ENCODE measurements around the gene ZFAND3. TPM values are rescaled to one million over a fixed set of nuclear protein-coding genes. Genes with fewer than 3 reads are reported as not detected.
"Not testable (repeated sequence)": the region's sequence is repeated elsewhere in the genome, so short reads cannot be mapped to it uniquely, and the experiment has no call there.

Gene ZFAND3
- total RNA-seq, 4 donors from 2014 or later, result 45.0 to 55.2 (median 49.5) TPM

DNA sequence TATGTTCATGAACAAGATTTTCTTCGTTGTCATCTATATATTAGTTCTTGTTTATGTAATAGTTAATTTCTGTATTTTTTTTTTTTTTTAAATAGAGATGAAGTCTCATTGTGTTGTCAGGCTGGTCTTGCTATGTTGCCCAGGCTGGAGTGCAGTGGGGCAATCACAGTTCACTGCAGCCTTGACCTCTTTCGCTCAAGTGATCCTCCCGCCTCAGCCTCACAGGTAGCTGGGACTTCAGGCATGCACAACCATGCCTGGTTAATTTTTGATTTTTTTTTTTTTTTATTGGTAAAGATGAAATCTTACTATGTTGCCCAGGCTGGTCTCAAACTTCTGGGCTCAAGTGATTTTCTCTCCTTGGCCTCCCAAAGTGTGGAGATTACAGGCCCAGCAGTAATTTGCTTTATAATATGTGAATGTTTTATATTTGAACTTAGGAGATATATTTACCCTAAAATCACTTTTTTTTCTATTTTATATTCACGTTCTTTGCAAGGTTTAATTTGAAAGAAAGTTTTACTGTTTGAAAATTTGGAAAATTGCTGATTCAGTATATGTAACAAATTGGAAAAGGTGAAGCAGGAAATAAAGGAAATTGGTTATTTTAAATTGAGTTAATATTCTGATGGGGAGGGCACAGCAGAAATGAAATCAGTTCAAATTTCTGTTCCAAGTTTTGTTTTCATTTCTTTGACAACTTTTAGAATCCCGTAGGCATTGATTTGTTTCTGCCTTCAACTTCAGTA, 56.2 kb downstream of the ZFAND3 start:
- ATAC-seq, result no peak

DNA sequence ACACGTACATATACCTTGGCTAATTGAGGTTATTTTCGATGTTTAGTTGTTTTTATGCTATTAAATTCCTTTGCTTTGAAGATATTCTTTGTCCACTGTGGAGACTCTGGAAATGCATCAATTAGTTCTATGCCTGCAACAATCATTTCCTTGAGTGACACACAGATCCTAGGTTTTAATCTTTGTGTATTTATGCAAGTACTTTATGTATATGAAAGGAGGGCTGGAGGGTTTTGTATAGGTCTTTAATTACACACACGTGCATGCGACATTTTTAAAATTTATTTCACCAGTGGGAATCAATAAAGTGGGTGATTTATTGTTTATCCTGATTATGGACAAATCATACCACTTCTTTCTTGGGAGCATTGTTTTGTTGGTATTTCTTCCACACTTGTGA, 57.3 kb downstream of the ZFAND3 start:
- Histone ChIP-seq H3K36me3 (no peaks in the 10 kb centered on the region), H3K9me3 (no peaks in the 10 kb centered on the region), H3K27ac (no peak overlapping the region), H3K4me3 (no peak overlapping the region), H3K27me3 (no peaks in the 10 kb centered on the region), H3K4me1 (peaks cover 48 to 59% of the 10 kb centered on the region in 2 donors)
- no peak for DNase-seq
- no peak for ATAC-seq
- TF ChIP-seq POLR2A (IDR thresholded peaks at IDR 0.05), result no peak
- TF ChIP-seq, protein P1, sequence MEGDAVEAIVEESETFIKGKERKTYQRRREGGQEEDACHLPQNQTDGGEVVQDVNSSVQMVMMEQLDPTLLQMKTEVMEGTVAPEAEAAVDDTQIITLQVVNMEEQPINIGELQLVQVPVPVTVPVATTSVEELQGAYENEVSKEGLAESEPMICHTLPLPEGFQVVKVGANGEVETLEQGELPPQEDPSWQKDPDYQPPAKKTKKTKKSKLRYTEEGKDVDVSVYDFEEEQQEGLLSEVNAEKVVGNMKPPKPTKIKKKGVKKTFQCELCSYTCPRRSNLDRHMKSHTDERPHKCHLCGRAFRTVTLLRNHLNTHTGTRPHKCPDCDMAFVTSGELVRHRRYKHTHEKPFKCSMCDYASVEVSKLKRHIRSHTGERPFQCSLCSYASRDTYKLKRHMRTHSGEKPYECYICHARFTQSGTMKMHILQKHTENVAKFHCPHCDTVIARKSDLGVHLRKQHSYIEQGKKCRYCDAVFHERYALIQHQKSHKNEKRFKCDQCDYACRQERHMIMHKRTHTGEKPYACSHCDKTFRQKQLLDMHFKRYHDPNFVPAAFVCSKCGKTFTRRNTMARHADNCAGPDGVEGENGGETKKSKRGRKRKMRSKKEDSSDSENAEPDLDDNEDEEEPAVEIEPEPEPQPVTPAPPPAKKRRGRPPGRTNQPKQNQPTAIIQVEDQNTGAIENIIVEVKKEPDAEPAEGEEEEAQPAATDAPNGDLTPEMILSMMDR (IDR thresholded peaks at IDR 0.05 in 4 of 5, conservative IDR thresholded peaks at IDR 0.05 in 1 of 5), result no peak
- intact Hi-C loops (cut with DNase I; ENCODE audit: low total_unique reads) (no loop called here), in situ Hi-C loops (cut with MboI; ENCODE audit: low sequenced_read_pairs in 4 of 4) (no loop called here)

More for the DNA sequence above, 56.2 kb downstream of the ZFAND3 start:
- in situ Hi-C loops (cut with MboI; ENCODE audit: low sequenced_read_pairs in 4 of 4) (no loop called here), intact Hi-C loops (cut with DNase I; ENCODE audit: low total_unique reads) (no loop called here)
- Histone ChIP-seq H3K4me1 (peaks cover 48 to 56% of the 10 kb centered on the region in 2 donors), H3K9me3 (no peaks in the 10 kb centered on the region), H3K4me3 (no peak overlapping the region), H3K27ac (no peak overlapping the region), H3K27me3 (no peaks in the 10 kb centered on the region), H3K36me3 (no peaks in the 10 kb centered on the region)
- no peak for DNase-seq
- TF ChIP-seq POLR2A (IDR thresholded peaks at IDR 0.05), result no peak
- TF ChIP-seq, protein P1 (IDR thresholded peaks at IDR 0.05 in 4 of 5, conservative IDR thresholded peaks at IDR 0.05 in 1 of 5), result no peak

DNA sequence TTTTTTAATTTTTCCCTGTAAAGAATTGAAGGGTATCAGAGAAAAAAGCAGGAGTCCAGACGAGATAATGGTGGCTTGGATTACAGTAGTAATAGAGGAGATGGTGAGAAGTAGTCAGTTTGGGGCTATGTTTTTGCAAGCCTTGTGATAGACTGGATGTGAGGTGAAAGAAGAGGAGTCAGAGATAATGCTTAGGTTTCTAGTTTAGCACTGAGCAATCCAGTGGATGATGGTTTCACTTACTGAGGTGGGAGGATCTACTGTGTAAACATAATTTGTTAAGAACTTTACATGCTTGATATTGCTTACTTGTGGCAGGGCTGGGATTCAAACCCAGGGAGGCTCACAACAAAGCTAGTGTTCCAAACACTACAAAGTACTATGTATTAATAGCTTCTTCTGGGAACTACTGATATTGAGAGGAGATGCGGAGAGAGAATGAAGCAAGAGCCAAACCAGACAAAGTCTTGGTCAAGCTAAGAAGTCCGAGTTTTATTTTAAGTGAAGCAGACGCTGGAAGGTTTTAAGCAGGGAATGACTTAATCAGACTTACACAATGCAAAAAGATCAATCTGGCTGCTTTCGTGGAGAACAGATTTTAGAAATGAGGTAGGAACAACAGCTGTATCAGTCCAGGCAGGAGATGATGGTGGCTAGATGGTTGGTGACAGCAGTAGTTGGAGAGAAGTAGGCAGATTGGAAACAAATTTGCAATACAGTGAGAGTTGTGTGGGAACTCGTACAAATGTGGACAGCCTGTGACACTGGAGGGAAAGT, 58.0 kb downstream of the ZFAND3 start:
- Histone ChIP-seq H3K4me1 (peaks cover 48 to 63% of the 10 kb centered on the region in 2 donors), H3K9me3 (no peaks in the 10 kb centered on the region), H3K36me3 (no peaks in the 10 kb centered on the region), H3K4me3 (no peak overlapping the region), H3K27me3 (no peaks in the 10 kb centered on the region), H3K27ac (no peak overlapping the region)
- intact Hi-C loops (cut with DNase I; ENCODE audit: low total_unique reads) (no loop called here), in situ Hi-C loops (cut with MboI; ENCODE audit: low sequenced_read_pairs in 4 of 4) (no loop called here)
- ATAC-seq (no peak), DNase-seq (no peak)
- TF ChIP-seq, protein P1 (IDR thresholded peaks at IDR 0.05 in 4 of 5, conservative IDR thresholded peaks at IDR 0.05 in 1 of 5), result no peak
- no peak for TF ChIP-seq POLR2A (IDR thresholded peaks at IDR 0.05)

DNA sequence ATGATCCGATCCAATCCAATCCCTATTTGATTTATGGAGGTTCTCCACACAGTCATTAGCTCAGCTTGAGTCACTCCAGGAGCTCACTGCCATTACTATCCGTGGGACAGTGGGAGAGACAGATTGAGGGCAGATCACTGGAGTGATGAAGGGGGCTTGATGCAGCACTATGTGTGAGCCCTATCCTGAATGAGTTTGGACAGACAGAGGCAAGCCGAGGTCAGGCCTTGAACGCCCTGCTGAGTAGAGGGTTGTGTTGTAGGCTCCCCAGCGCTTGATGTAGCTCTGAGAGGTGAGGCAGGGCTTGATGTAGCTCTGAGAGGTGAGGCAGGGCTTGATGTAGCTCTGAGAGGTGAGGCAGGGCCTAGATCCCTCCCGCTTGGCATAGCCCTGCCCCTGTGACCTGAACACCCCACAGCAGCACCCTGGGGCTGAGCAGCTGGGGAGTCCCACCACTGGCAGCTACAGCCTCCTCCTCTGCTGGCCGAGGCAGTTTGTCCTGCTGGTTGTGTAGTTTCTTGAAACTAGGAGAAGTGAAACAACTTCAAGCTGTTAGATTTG, 58.7 kb downstream of the ZFAND3 start:
- H3K9me3 ChIP-seq, result no peaks in the 10 kb centered on the region
- in situ Hi-C loops (cut with MboI; ENCODE audit: low sequenced_read_pairs in 4 of 4), result no loop called here
- ATAC-seq (peak; percentile 18 to 31), DNase-seq (no peak)
- no peak overlapping the region for H3K4me3 ChIP-seq
- no peaks in the 10 kb centered on the region for H3K36me3 ChIP-seq
- TF ChIP-seq, protein P1 (IDR thresholded peaks at IDR 0.05 in 4 of 5, conservative IDR thresholded peaks at IDR 0.05 in 1 of 5), result no peak
- TF ChIP-seq POLR2A (IDR thresholded peaks at IDR 0.05), result no peak
- no peak overlapping the region for H3K27ac ChIP-seq
- H3K4me1 ChIP-seq, result peaks cover 48 to 68% of the 10 kb centered on the region in 2 donors
- intact Hi-C loops (cut with DNase I; ENCODE audit: low total_unique reads), result no loop called here
- H3K27me3 ChIP-seq, result no peaks in the 10 kb centered on the region

DNA sequence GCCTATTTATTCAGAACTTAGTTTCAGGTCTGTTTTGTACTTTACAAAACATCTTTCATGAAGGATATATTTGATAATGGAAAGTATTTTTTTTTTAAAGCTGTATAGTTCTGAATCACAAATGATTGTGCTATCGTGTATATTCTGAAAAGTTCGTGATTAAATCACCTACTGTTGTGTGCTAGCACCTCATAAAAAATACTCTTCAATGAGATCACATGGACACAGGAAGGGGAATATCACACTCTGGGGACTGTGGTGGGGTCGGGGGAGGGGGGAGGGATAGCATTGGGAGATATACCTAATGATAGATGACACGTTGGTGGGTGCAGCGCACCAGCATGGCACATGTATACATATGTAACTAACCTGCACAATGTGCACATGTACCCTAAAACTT, 61.1 kb downstream of the ZFAND3 start:
- H3K9me3 ChIP-seq; ATAC-seq; DNase-seq; in situ Hi-C loops (cut with MboI; ENCODE audit: low sequenced_read_pairs in 4 of 4); intact Hi-C loops (cut with DNase I; ENCODE audit: low total_unique reads); H3K4me3 ChIP-seq; H3K27ac ChIP-seq; H3K27me3 ChIP-seq; H3K36me3 ChIP-seq: not testable (repeated sequence)
- peaks cover 46 to 63% of the 10 kb centered on the region in 2 donors for H3K4me1 ChIP-seq

Data from gastrocnemius medialis (tissue), 4 donors.